SK-N-DZ (cell line): ENCODE data around the gene PRAMEF13. TPM values are rescaled to one million over a fixed set of nuclear protein-coding genes. Genes with fewer than 3 reads are reported as not detected.
"Not testable (repeated sequence)": the region's sequence is repeated elsewhere in the genome, so short reads cannot be mapped to it uniquely, and the experiment has no call there.

Experiments
- DNase-seq: peaks from one replicate; pipeline ENCODE4 v3.0.0-alpha.2; 2015; ENCODE audit warnings: low spot score
- polyA plus RNA-seq, 2 experiments: library from polyadenylated mRNA; depleted of rRNA; stranded (reverse); fragments of >200 nt; gene quantifications; 2 replicates each; pipeline ENCODE4 v1.2.3, GENCODE V29; 2014

PRAMEF13 gene
- polyA plus RNA-seq (2014; cell fraction: cytosol; rRNA removed): not detected in 2 replicates
- polyA plus RNA-seq (2014; cell fraction: nucleus; rRNA removed): not detected in 2 replicates

DNA sequence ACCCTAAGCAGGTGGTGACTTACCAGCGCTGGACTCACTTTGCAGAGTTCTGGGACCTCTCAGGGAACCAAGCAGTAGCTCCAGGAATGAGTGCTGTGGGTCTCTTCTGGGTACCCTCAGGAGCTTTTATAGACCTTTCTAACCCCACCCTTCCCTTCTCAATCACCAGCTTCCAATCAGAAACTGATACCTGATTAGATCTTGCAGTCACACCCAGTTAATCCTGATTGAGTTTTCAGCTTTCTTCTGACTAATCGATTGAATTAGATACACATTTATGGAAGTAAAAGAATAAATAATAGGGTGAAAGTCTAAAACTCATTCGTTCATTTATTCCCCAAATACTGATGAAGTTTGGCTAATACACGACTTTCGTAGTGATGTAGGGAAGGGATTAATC lies at the start of gene PRAMEF13:
Gene PRAMEF13 (minus strand): TSS at position 101 of the 400 bp plus-strand sequence. CDS start 1,820 bp downstream, outside the sequence.
- DNase-seq: not testable (repeated sequence)

GRCh38 chr1:13247122-13247521 lies 45.9 kb upstream of the PRAMEF13 start:
- not testable (repeated sequence) for DNase-seq

GRCh38 chr1:13246554-13246871 lies 45.3 kb upstream of the PRAMEF13 start:
- not testable (repeated sequence) for DNase-seq

DNA sequence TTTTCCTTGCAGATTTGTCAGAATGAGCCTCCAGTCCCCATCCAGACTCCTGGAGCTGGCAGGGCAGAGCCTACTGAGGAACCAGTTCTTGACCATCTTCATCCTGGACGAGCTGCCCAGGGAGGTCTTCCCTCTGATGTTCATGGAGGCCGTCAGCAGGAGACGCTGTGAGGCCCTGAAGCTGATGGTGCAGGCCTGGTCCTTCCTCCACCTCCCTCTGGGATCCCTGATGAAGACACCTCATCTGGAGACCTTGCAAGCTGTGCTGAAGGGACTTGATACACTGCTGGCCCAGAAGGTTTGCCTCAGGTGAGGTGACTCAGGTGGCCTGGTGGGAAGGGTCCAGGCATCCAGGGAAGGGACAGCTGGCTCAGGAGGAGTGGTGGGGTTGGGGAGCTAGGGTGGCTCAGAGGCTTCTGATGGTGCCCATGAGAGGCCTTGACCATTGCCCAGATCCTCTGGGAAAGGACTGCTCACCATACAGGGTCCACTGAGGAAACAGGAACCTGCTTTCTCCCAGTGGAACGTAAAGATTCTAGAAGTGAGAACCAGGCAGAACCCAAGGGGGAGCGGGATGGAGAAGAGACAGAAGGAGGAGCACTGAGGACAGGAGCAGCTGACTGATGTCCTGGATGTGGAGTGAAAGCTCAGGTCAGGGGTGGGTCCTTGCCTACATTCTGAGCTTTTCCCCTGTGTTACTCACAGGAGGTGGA lies 44.8 kb upstream of the PRAMEF13 start:
- not testable (repeated sequence) for DNase-seq

- DNase-seq: not testable (repeated sequence)
Measured at GRCh38 chr1:13243536-13244263, 42.5 kb upstream of the PRAMEF13 start.

DNA sequence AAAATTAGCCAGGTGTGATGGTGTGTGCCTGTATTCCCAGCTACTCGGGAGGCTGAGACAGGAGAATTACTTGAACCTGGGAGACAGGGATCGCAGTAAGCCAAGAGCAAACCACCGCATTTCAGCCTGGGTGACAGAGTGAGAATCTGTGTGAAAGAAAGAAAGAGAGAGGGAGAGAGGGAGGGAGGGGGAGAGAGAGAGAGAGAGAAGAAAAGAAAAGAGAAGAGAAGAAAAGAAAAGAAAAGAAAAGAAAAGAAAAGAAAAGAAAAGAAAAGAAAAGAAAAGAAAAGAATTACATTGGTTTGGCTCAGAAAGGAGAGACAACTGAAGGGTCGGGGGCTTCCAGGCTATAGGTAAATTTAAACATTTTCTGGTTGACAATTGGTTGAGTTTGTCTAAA lies 38.4 kb upstream of the PRAMEF13 start:
- DNase-seq: not testable (repeated sequence)

GRCh38 chr1:13237572-13237971 lies 36.4 kb upstream of the PRAMEF13 start:
- not testable (repeated sequence) for DNase-seq

- DNase-seq: not testable (repeated sequence)
Measured at GRCh38 chr1:13234057-13234456, 32.8 kb upstream of the PRAMEF13 start.

GRCh38 chr1:13232056-13232455 lies 30.8 kb upstream of the PRAMEF13 start:
- not testable (repeated sequence) for DNase-seq

DNA sequence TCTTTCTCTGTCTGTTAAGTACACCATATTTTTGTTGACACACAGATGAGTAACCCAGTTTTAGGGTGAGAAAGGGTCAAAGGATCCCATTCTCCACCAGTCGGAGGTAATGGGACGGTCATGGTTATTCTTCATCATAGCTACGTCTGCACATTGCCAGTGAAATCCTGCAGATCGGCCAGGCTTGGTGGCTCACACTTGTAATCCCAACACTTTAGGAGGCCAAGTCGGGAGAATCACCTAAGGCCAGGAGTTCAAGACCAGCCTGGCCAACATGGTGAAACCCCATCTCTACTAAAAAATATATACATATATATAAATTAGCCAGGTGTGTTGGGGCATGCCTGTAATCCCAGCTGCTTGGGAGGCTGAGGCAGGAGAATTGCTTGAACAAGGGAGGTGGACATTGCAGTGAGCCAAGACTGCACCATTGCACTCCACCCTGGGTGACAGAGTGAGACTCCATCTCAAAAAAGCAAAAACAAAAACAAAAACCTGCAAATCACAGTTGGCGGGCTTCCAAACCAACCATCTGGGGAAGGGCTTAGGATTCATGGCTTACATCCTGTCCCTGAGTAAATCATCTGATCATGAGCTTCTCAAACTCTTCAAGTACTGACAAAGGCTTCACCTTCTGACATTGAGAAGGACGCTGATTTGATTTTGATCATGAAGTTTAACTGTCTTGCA lies 30.0 kb upstream of the PRAMEF13 start:
- DNase-seq: not testable (repeated sequence)

DNA sequence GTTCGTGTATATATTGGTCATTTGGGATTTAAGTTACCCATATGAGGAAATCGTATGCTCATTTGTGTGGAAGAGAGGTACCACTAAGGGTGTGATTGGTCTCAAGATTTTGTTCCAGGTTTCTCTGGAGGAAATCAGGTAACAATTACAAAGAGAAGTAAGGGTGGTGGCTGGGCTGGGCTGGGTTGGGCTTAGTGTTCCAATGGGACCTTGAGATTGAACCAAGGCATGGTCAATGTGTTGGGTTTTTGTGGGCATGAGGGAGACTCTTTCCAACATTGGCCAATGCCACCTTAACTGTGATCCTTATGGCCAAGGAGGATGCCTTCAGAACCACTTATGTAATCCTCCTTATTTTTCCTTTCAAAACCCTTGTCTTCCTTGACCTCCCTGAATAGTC lies 29.4 kb upstream of the PRAMEF13 start:
- DNase-seq: not testable (repeated sequence)

GRCh38 chr1:13230096-13230495 lies 28.9 kb upstream of the PRAMEF13 start:
- DNase-seq: not testable (repeated sequence)

DNA sequence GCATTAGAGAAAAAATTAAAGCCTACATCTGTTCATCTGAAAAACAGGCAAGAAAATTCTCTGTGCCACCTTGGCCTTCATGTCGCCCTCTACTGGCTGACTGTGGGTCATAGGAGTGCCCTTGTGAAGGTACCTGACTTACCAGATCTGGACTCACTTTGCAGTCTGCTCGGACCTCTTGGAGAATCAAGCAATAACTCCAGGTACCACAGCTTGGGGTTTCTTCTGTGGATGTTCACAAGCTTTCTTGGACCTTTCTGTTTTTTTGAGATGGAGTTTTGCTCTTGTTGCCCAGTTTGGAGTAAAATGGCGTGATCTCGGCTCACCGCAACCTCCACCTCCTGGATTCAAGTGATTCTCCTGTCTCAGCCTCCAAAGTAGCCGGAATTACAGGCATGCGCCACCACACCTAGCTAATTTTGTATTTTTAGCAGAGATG lies 27.2 kb upstream of the PRAMEF13 start:
- no peak for DNase-seq

GRCh38 chr1:13227271-13228055 lies 26.3 kb upstream of the PRAMEF13 start:
- not testable (repeated sequence) for DNase-seq

DNA sequence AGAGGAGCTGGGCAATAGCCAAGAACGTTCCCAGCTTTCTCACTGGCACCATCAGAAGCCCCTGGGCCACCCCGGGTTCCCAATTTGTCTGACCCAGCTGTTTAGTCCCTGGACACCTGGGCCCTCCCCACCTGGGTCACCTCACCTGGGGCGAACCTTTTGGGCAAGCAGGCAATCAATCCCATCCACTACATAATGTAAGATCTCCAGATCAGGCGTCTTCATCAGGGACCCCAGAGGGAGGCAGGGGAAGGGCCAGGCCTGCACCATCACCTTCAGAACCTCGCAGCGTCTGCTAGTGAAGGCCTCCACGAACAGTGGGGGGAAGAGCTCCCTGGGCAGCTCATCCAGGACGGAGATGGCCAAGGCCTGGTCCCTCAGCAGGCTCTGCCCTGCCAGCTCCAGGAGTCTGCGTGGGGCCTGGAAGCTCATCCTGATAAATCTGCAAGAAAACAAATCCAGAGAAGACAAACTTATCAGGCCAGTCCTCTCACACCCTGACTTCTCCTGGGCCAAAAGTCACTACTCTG lies 24.5 kb upstream of the PRAMEF13 start, which contains the start of gene PRAMEF18:
Gene PRAMEF18 (minus strand): TSS at position 480 of the 530 bp plus-strand sequence. CDS start 48 bp downstream, at position 432.
- not testable (repeated sequence) for DNase-seq

- DNase-seq: no peak
Measured at GRCh38 chr1:13224480-13225060, 23.4 kb upstream of the PRAMEF13 start.

GRCh38 chr1:13222788-13223187 lies 21.6 kb upstream of the PRAMEF13 start:
- not testable (repeated sequence) for DNase-seq

DNA sequence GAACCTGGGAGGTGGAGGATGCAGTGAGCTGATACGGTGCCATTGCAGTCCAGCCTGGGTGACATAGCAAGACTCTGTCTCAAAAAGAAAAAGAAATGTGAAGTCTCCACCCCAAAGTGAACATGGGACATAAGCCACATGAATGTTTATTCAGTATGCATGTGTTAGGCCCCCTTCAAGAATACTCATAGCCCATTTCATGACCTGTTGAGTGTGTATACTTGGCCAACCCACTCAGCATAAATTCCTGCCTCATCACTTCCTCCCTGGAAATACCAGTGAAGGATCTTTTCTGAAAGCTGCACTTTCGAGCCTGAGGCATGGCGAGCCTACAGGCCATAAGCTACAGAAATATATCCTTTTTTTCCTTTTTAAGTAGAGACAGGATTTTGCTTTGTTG lies 18.0 kb upstream of the PRAMEF13 start:
- not testable (repeated sequence) for DNase-seq

- DNase-seq: not testable (repeated sequence)
Measured at GRCh38 chr1:13216619-13217018, 15.4 kb upstream of the PRAMEF13 start.

GRCh38 chr1:13208712-13209111 lies 7.5 kb upstream of the PRAMEF13 start:
- not testable (repeated sequence) for DNase-seq
